ENCODE data around the gene CDKN2AIP.

DNA sequence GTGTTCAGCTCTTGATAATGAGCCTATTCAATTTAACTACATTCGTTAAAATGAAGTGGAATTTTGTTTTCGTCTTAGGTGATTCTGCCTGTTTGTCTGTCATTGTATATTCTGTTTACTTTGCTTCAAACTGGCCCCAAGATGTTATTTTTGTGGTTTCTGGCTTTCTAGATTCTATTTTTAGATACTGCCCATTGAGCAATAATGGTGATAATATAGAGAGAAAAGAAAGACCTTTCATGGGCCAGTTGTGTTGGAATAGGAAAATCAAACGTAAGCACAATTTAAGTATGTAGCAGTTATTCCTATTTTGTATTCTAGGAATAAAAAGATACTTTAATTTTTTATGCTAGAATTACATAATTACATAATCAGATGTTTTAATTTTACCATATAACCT lies 4.0 kb downstream of the CDKN2AIP start:
- TF ChIP-seq POLR2AphosphoS5 (IDR thresholded peaks at IDR 0.05) (no peak), CTCF (IDR thresholded peaks at IDR 0.05) (no peak), EP300 (IDR thresholded peaks at IDR 0.05) (no peak), POLR2A (IDR thresholded peaks at IDR 0.05; ENCODE audit: low read depth) (no peak)
